GM12873 (cell line): ENCODE measurements around the gene DUSP8.

Source experiments
- TF ChIP-seq, protein P1 (sequence below): IDR thresholded peaks from 2 replicates; pipeline ENCODE4 v1.5.1; 2012; ENCODE audit warnings: low read depth, mild to moderate bottlenecking, moderate library complexity, low read length, control low read depth; ENCODE audit not compliant: insufficient read depth; ENCODE audit errors: missing control alignments

Gene DUSP8

GRCh38 chr11:1511937-1512496 lies 60.1 kb downstream of the DUSP8 start:
- TF ChIP-seq, protein P1, sequence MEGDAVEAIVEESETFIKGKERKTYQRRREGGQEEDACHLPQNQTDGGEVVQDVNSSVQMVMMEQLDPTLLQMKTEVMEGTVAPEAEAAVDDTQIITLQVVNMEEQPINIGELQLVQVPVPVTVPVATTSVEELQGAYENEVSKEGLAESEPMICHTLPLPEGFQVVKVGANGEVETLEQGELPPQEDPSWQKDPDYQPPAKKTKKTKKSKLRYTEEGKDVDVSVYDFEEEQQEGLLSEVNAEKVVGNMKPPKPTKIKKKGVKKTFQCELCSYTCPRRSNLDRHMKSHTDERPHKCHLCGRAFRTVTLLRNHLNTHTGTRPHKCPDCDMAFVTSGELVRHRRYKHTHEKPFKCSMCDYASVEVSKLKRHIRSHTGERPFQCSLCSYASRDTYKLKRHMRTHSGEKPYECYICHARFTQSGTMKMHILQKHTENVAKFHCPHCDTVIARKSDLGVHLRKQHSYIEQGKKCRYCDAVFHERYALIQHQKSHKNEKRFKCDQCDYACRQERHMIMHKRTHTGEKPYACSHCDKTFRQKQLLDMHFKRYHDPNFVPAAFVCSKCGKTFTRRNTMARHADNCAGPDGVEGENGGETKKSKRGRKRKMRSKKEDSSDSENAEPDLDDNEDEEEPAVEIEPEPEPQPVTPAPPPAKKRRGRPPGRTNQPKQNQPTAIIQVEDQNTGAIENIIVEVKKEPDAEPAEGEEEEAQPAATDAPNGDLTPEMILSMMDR, result no peak

DNA sequence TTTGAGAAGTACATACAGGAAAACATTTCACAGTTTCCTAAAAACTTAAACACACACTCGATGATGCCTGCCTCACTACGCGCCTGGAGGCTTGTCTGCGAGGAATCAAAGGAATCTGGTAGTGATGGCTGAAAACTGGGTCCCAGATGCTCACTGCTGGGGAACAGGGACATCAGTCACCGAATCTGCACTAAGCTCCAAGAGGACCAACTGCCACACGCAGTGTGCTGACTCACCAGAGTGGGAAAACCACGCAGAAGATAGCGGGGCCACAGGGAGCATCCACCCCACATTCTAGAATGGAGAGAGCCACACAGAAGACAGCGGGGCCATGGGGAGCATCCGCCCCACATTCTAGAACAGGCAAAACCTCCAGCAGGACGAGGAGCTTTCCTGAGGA lies 61.1 kb downstream of the DUSP8 start:
- TF ChIP-seq, protein P1, result no peak

GRCh38 chr11:1509626-1510255 lies 62.3 kb downstream of the DUSP8 start:
- TF ChIP-seq, protein P1, result no peak

GRCh38 chr11:1508986-1509385 lies 63.1 kb downstream of the DUSP8 start:
- TF ChIP-seq, protein P1, result no peak

DNA sequence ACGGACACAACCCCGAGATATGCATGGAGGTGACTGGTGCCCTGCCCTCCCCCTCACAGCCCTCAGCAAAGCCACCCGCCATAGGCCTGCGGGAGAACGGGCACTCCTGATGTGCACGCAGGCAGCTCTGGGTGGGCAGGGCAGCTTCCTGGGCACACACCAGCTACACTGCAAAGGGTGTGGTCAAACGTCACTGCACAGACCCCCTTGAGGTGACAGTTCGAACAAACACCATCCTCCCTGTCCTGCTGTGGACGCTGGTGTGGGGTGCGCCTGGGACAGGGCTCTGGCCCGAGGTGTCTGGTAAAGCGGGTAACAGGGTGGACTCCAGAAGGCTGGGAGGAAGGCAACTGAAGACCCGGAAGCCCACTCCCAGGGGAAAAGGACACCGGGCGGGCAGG lies 63.6 kb downstream of the DUSP8 start:
- TF ChIP-seq, protein P1, result no peak

DNA sequence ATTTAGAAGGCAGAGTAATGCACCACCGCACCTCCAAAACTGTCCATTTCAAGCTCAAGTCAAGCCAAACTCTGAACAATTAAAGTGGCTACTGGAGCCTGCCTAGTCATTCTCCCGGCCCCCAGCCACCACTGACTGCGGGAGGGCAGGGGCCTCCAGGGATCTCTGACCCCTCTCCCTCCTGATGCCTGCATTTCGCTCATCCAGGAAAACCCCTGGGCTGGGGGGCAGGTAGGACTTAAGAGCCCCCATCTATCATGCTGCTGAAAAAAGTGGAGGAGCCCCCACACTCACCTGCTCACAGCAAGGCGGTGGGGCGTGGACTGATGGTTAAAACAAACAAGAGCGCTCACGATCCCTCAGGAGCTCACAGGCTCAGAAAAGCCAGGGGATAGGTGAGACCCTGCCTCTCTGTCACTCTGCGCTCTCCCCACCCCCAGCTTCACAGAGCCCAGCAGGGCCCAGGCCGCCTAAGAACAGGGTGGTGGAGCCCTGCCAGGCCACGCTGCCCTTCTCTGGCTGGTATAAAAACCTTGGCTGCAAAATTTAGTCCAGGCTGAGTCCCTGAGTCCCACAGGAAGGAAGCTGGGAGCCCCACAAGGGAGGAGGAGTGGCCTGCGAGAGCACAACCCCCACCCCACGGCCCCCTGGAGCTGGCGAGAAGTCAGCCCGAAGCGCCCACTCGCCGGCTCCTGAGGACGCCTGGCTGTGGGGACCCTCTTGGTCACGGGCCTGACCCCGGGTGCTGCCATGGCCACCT lies 64.5 kb downstream of the DUSP8 start:
- TF ChIP-seq, protein P1, result no peak

DNA sequence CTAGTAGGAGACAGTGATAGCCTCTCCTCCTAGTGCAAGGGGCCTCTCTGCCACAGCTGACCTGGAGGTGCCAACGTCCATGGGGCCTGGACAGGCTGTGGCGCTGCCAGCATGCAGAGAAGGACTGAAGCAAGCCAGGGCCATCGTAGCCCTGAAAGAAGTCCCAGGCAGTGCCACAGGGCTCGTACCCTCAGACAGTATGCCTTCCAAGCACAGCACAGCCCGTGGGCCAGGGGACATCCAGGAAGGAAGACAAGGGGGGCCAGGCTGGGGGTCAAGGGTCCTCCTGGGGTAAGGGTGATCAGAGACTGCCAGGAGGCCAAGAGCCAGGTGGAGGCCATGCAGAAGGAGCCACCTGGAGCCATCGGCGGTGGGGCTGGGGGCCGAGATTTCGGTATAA lies 65.1 kb downstream of the DUSP8 start:
- TF ChIP-seq, protein P1, result no peak
